ENCODE measurements around the gene SLC1A2. TPM values are rescaled to one million over a fixed set of nuclear protein-coding genes. Genes with fewer than 3 reads are reported as not detected.

SLC1A2 gene
- total RNA-seq, 4 donors from 2014 or later = 0.27 to 0.80 (median 0.79) TPM; not detected in 1

GRCh38 chr11:35330156-35330889, 89.0 kb downstream of the SLC1A2 start:
- WGBS, 2 donors (ENCODE audit: low coverage in 1 of 2) = 90% methylated on average over 3 of the region's 3 CpGs; no CpG with 5 or more reads in 1 of the 2 donors
- no peak for DNase-seq
- H3K4me1 ChIP-seq = no peaks in the 10 kb centered on the region
- H3K36me3 ChIP-seq = no peaks in the 10 kb centered on the region
- H3K9me3 ChIP-seq = no peaks in the 10 kb centered on the region
- no peaks in the 10 kb centered on the region for H3K27me3 ChIP-seq
- intact Hi-C loops (cut with DNase I; ENCODE audit: low total_unique reads) (no loop called here), in situ Hi-C loops (cut with MboI; ENCODE audit: low pct_ligation_motif_present in 1 of 4, low pct_unique_long_range_greater_than_20kb in 1 of 4, low sequenced_read_pairs in 3 of 4) (no loop called here)
- no peak overlapping the region for H3K4me3 ChIP-seq
- TF ChIP-seq POLR2A (IDR thresholded peaks at IDR 0.05) (no peak), CTCF (IDR thresholded peaks at IDR 0.05) (no peak), POLR2AphosphoS5 (IDR thresholded peaks at IDR 0.05) (no peak), EP300 (IDR thresholded peaks at IDR 0.05; ENCODE audit: low read depth) (no peak)
- no peak overlapping the region for H3K27ac ChIP-seq

GRCh38 chr11:35327829-35328228, 91.5 kb downstream of the SLC1A2 start:
- DNase-seq = no peak
- intact Hi-C loops (cut with DNase I; ENCODE audit: low total_unique reads) (no loop called here), in situ Hi-C loops (cut with MboI; ENCODE audit: low pct_ligation_motif_present in 1 of 4, low pct_unique_long_range_greater_than_20kb in 1 of 4, low sequenced_read_pairs in 3 of 4) (no loop called here)
- no peaks in the 10 kb centered on the region for H3K4me1 ChIP-seq
- 75% methylated on average over 1 of the region's 1 CpG; no CpG with 5 or more reads in 1 of the 2 donors for WGBS, 2 donors (ENCODE audit: low coverage in 1 of 2)
- no peak overlapping the region for H3K27ac ChIP-seq
- TF ChIP-seq CTCF (IDR thresholded peaks at IDR 0.05) = no peak
- no peak for TF ChIP-seq POLR2A (IDR thresholded peaks at IDR 0.05)
- no peak for TF ChIP-seq EP300 (IDR thresholded peaks at IDR 0.05; ENCODE audit: low read depth)
- TF ChIP-seq POLR2AphosphoS5 (IDR thresholded peaks at IDR 0.05) = no peak
- no peaks in the 10 kb centered on the region for H3K9me3 ChIP-seq
- no peak overlapping the region for H3K4me3 ChIP-seq
- H3K27me3 ChIP-seq = no peaks in the 10 kb centered on the region
- no peaks in the 10 kb centered on the region for H3K36me3 ChIP-seq

GRCh38 chr11:35326266-35326879, 93.0 kb downstream of the SLC1A2 start:
- Histone ChIP-seq H3K4me3 (no peak overlapping the region), H3K9me3 (no peaks in the 10 kb centered on the region), H3K27ac (peak overlapping the region in 1 of 4 donors; percentile 5), H3K4me1 (no peaks in the 10 kb centered on the region), H3K27me3 (no peaks in the 10 kb centered on the region), H3K36me3 (no peaks in the 10 kb centered on the region)
- DNase-seq = no peak
- TF ChIP-seq POLR2AphosphoS5 (IDR thresholded peaks at IDR 0.05) (no peak), POLR2A (IDR thresholded peaks at IDR 0.05) (no peak), EP300 (IDR thresholded peaks at IDR 0.05; ENCODE audit: low read depth) (no peak), CTCF (IDR thresholded peaks at IDR 0.05) (no peak)
- in situ Hi-C loops (cut with MboI; ENCODE audit: low pct_ligation_motif_present in 1 of 4, low pct_unique_long_range_greater_than_20kb in 1 of 4, low sequenced_read_pairs in 3 of 4) = no loop called here
- intact Hi-C loops (cut with DNase I; ENCODE audit: low total_unique reads) = no loop called here
- WGBS, 2 donors (ENCODE audit: low coverage in 1 of 2) = 69 to 71% methylated on average over 1 to 3 of the region's 3 CpGs

- in situ Hi-C loops (cut with MboI; ENCODE audit: low pct_ligation_motif_present in 1 of 4, low pct_unique_long_range_greater_than_20kb in 1 of 4, low sequenced_read_pairs in 3 of 4) (no loop called here), intact Hi-C loops (cut with DNase I; ENCODE audit: low total_unique reads) (no loop called here)
- no peak for DNase-seq
- Histone ChIP-seq H3K27me3 (no peaks in the 10 kb centered on the region), H3K4me3 (no peak overlapping the region), H3K36me3 (no peaks in the 10 kb centered on the region), H3K9me3 (no peaks in the 10 kb centered on the region), H3K27ac (no peak overlapping the region), H3K4me1 (no peaks in the 10 kb centered on the region)
- WGBS, 2 donors (ENCODE audit: low coverage in 1 of 2) = 78 to 93% methylated on average over 3 of the region's 3 CpGs
- no peak for TF ChIP-seq CTCF (IDR thresholded peaks at IDR 0.05)
- no peak for TF ChIP-seq EP300 (IDR thresholded peaks at IDR 0.05; ENCODE audit: low read depth)
- TF ChIP-seq POLR2A (IDR thresholded peaks at IDR 0.05) = no peak
- TF ChIP-seq POLR2AphosphoS5 (IDR thresholded peaks at IDR 0.05) = no peak
Measured at GRCh38 chr11:35324981-35325380, 94.4 kb downstream of the SLC1A2 start.
